Cardiac muscle cell (in vitro differentiated cells and primary cell): ENCODE data around the gene FAF1. TPM values are rescaled to one million over a fixed set of nuclear protein-coding genes. Genes with fewer than 3 reads are reported as not detected.

Experiments used
- DNase-seq, 2 donors: peaks; one replicate each; pipeline versions ENCODE4 v3.0.0 to v3.0.0-alpha.2; 2010 to 2017; ENCODE audit warnings: low read depth in 1 of 2, low spot score in 1 of 2
- H3K27ac ChIP-seq: fragments of 200-600 bp; sonication (generic); 2 replicates; pipeline ENCODE4 v1.5.1; 2016
- H3K27me3 ChIP-seq: fragments of 200-600 bp; sonication (generic); 2 replicates; pipeline ENCODE4 v1.6.0; 2016; ENCODE audit warnings: control low read depth
- H3K36me3 ChIP-seq: fragments of 200-600 bp; sonication (generic); 2 replicates; pipeline ENCODE4 v1.5.1; 2016; ENCODE audit warnings: control low read depth
- H3K4me1 ChIP-seq: fragments of 200-600 bp; sonication (generic); 2 replicates; pipeline ENCODE4 v1.8.1; 2017; ENCODE audit warnings: low read depth, mild to moderate bottlenecking, mixed run types
- H3K4me3 ChIP-seq: fragments of 200-600 bp; sonication (generic); 2 replicates; pipeline ENCODE4 v1.5.1; 2016; ENCODE audit warnings: mild to moderate bottlenecking
- H3K9me3 ChIP-seq: fragments of 200-600 bp; sonication (generic); 2 replicates; pipeline ENCODE4 v1.5.1; 2017; ENCODE audit warnings: low read depth, mild to moderate bottlenecking, control low read depth
- CTCF ChIP-seq: IDR thresholded peaks from 2 replicates; pipeline ENCODE4 v1.5.1; 2012; ENCODE audit warnings: low read depth, mild to moderate bottlenecking, low read length
- polyA plus RNA-seq: library from polyadenylated mRNA; unstranded; fragments of >200 nt; fragmentation: Nextera tagmentation; extraction: Ambion mirVana; gene quantifications from 2 replicates; pipeline ENCODE4 v1.2.1, GENCODE V29; 2016
- total RNA-seq: library from RNA; depleted of rRNA; stranded (reverse); fragments of >200 nt; gene quantifications from 2 replicates; pipeline ENCODE4 v1.2.3, GENCODE V29; 2016

Gene FAF1
- total and polyA plus RNA-seq, 2 experiments from 2014 or later = 24.3 to 76.7 TPM

- TF ChIP-seq CTCF = no peak
- Histone ChIP-seq H3K36me3 (no peaks in the 10 kb centered on the region), H3K4me1 (no peaks in the 10 kb centered on the region), H3K27me3 (no peaks in the 10 kb centered on the region), H3K4me3 (no peak overlapping the region), H3K9me3 (no peaks in the 10 kb centered on the region), H3K27ac (no peak overlapping the region)
- DNase-seq = no peak
Measured at GRCh38 chr1:50859657-50860056, 100.4 kb downstream of the FAF1 start.

GRCh38 chr1:50858761-50859160 lies 101.3 kb downstream of the FAF1 start:
- no peaks in the 10 kb centered on the region for H3K36me3 ChIP-seq
- no peak for DNase-seq
- H3K9me3 ChIP-seq = no peaks in the 10 kb centered on the region
- no peak overlapping the region for H3K4me3 ChIP-seq
- H3K27ac ChIP-seq = no peak overlapping the region
- no peaks in the 10 kb centered on the region for H3K27me3 ChIP-seq
- no peaks in the 10 kb centered on the region for H3K4me1 ChIP-seq
- no peak for TF ChIP-seq CTCF

GRCh38 chr1:50857702-50858101 lies 102.4 kb downstream of the FAF1 start:
- no peaks in the 10 kb centered on the region for H3K9me3 ChIP-seq
- no peaks in the 10 kb centered on the region for H3K4me1 ChIP-seq
- H3K36me3 ChIP-seq = no peaks in the 10 kb centered on the region
- no peak for TF ChIP-seq CTCF
- DNase-seq = no peak
- no peak overlapping the region for H3K27ac ChIP-seq
- H3K4me3 ChIP-seq = no peak overlapping the region
- H3K27me3 ChIP-seq = no peaks in the 10 kb centered on the region

- no peak for DNase-seq
- Histone ChIP-seq H3K27ac (no peak overlapping the region), H3K9me3 (no peaks in the 10 kb centered on the region), H3K4me3 (no peak overlapping the region), H3K4me1 (no peaks in the 10 kb centered on the region), H3K36me3 (no peaks in the 10 kb centered on the region), H3K27me3 (no peaks in the 10 kb centered on the region)
- TF ChIP-seq CTCF = no peak
Measured at GRCh38 chr1:50853325-50853724, 106.7 kb downstream of the FAF1 start.

- H3K9me3 ChIP-seq = no peaks in the 10 kb centered on the region
- DNase-seq = no peak
- no peaks in the 10 kb centered on the region for H3K36me3 ChIP-seq
- no peaks in the 10 kb centered on the region for H3K4me1 ChIP-seq
- no peak for TF ChIP-seq CTCF
- no peak overlapping the region for H3K27ac ChIP-seq
- no peaks in the 10 kb centered on the region for H3K27me3 ChIP-seq
- H3K4me3 ChIP-seq = no peak overlapping the region
Measured at GRCh38 chr1:50852889-50853288, 107.2 kb downstream of the FAF1 start.

GRCh38 chr1:50851466-50851865 lies 108.6 kb downstream of the FAF1 start:
- no peak for TF ChIP-seq CTCF
- no peaks in the 10 kb centered on the region for H3K9me3 ChIP-seq
- H3K27ac ChIP-seq = no peak overlapping the region
- no peaks in the 10 kb centered on the region for H3K4me1 ChIP-seq
- no peaks in the 10 kb centered on the region for H3K27me3 ChIP-seq
- DNase-seq = no peak
- H3K4me3 ChIP-seq = no peak overlapping the region
- H3K36me3 ChIP-seq = no peaks in the 10 kb centered on the region
